ENCODE data around the gene DGCR8. TPM values are rescaled to one million over a fixed set of nuclear protein-coding genes. Genes with fewer than 3 reads are reported as not detected.

The DGCR8 gene
- total and polyA plus RNA-seq, 12 donors: 8.3 to 26.3 (median 14.0) TPM

DNA sequence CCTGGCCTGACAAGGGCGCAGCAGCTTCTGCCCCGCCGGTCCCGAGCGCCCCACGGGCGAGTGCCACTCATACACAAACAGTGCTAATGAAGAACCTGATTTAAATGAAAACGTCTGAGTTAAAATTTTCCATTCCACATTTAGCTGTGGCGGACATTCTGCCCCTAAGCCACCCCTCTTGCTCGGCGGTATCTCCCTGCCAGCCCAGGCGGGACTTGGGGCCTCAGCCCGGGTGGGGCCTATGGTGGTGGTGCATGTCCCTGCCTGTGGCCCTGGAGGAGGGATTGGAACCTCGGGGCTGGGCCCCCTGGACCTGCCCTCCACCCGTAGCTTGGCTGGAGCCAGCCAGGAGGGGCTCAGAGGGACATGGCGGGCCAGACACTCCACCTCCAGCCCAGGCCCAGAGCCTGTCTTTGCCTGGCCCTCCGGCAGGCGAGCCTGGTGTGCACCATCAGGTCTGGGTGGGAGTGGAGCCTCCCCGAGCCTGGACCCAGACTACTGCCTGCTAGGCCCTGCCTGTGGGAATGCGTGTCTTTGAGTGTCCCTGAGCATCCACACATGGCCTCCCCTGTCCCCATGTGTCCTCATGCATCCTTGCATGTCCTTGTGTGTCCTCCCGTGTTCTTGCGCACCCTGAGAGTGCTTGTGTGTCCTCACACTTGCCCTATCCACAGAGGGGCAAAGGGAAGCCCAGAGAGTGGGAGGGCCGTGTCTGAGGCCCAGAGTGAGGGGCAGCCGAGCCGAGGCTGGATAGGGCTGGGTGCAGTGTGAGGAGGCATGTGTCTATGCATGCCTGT, 56.0 kb downstream of the DGCR8 start:
- ATAC-seq (no peak), DNase-seq (no peak)
- TF ChIP-seq, protein P1, sequence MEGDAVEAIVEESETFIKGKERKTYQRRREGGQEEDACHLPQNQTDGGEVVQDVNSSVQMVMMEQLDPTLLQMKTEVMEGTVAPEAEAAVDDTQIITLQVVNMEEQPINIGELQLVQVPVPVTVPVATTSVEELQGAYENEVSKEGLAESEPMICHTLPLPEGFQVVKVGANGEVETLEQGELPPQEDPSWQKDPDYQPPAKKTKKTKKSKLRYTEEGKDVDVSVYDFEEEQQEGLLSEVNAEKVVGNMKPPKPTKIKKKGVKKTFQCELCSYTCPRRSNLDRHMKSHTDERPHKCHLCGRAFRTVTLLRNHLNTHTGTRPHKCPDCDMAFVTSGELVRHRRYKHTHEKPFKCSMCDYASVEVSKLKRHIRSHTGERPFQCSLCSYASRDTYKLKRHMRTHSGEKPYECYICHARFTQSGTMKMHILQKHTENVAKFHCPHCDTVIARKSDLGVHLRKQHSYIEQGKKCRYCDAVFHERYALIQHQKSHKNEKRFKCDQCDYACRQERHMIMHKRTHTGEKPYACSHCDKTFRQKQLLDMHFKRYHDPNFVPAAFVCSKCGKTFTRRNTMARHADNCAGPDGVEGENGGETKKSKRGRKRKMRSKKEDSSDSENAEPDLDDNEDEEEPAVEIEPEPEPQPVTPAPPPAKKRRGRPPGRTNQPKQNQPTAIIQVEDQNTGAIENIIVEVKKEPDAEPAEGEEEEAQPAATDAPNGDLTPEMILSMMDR (IDR thresholded peaks at IDR 0.05): no peak
- peaks cover 57 to 70% (median 67%) of the 10 kb centered on the region in 9 donors for H3K4me1 ChIP-seq
- peaks cover 0 to 11% (median 5%) of the 10 kb centered on the region in 9 donors for H3K36me3 ChIP-seq
- H3K27me3 ChIP-seq: no peaks in the 10 kb centered on the region
- intact Hi-C loops (cut with DNase I): loop anchor here in 1 of 10 donors (10.0 kb wide), 1 partner anchor 171 kb away; no protein-coding TSS in a partner anchor
- peak overlapping the region in 7 of 10 donors; percentile 1 to 79 (median 55) for H3K27ac ChIP-seq
- 63 to 75% methylated on average over 25 of the region's 25 CpGs for WGBS, 2 donors
- no peaks in the 10 kb centered on the region for H3K9me3 ChIP-seq
- H3K4me3 ChIP-seq: peak overlapping the region in 1 of 10 donors; percentile 15

DNA sequence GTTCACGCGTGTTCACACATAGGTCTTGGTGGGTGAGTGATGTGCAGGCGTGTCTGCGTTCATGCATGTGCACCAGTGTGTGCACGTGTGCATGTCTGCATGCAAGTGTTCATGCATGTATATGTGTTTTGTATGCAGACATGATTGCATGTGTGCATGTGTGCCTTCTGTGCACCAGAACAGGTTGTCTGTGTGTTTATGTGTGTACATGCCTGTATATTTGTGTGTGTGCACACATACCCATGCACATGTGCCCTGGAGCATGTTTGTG, 56.5 kb downstream of the DGCR8 start:
- H3K4me3 ChIP-seq: no peak overlapping the region
- intact Hi-C loops (cut with DNase I): loop anchor here in 1 of 10 donors (10.0 kb wide), 1 partner anchor 172 kb away; no protein-coding TSS in a partner anchor
- H3K27ac ChIP-seq: peak overlapping the region in 3 of 10 donors; percentile 73 to 79 (median 75)

DNA sequence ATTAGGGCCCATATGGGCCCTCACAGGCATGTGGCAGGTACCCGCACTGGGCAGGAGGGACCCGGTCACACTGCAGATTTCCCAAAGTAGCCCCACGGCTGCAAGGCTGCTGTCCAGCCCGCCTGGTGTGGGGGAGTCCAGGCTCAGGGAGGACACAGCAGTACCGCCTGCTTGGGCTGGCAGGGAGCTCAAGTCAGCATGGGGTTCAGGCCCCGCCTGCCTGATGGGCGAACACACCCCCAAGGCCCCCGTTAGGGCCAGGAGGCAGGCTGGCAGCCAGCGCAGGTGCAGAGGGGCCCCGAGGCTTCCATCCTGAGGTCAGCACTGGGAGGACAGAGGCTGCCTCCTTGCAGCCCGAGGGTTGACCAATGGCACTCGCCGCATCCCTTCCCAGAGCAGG, 57.1 kb downstream of the DGCR8 start:
- DNase-seq: no peak
- peak overlapping the region in 9 of 10 donors; percentile 7 to 79 (median 73) for H3K27ac ChIP-seq
- peak in 2 of 8 donors; percentile 0 to 2 for ATAC-seq
- TF ChIP-seq, protein P1 (IDR thresholded peaks at IDR 0.05): no peak
- H3K9me3 ChIP-seq: no peaks in the 10 kb centered on the region
- H3K36me3 ChIP-seq: peaks cover 0 to 21% (median 6%) of the 10 kb centered on the region in 9 donors
- intact Hi-C loops (cut with DNase I): loop anchor here in 1 of 10 donors (10.0 kb wide), 1 partner anchor 172 kb away; no protein-coding TSS in a partner anchor
- peaks cover 57 to 70% (median 66%) of the 10 kb centered on the region in 9 donors for H3K4me1 ChIP-seq
- H3K27me3 ChIP-seq: no peaks in the 10 kb centered on the region
- no peak overlapping the region for H3K4me3 ChIP-seq
- WGBS, 2 donors: 71% methylated on average over 13 of the region's 13 CpGs

More for the DNA sequence above, 56.5 kb downstream of the DGCR8 start:
- Histone ChIP-seq H3K9me3 (no peaks in the 10 kb centered on the region), H3K36me3 (peaks cover 0 to 17% (median 6%) of the 10 kb centered on the region in 9 donors), H3K4me1 (peaks cover 57 to 70% (median 67%) of the 10 kb centered on the region in 9 donors), H3K27me3 (no peaks in the 10 kb centered on the region)
- ATAC-seq: no peak
- 95 to 96% methylated on average over 5 of the region's 5 CpGs for WGBS, 2 donors
- TF ChIP-seq, protein P1 (IDR thresholded peaks at IDR 0.05): no peak
- no peak for DNase-seq

DNA sequence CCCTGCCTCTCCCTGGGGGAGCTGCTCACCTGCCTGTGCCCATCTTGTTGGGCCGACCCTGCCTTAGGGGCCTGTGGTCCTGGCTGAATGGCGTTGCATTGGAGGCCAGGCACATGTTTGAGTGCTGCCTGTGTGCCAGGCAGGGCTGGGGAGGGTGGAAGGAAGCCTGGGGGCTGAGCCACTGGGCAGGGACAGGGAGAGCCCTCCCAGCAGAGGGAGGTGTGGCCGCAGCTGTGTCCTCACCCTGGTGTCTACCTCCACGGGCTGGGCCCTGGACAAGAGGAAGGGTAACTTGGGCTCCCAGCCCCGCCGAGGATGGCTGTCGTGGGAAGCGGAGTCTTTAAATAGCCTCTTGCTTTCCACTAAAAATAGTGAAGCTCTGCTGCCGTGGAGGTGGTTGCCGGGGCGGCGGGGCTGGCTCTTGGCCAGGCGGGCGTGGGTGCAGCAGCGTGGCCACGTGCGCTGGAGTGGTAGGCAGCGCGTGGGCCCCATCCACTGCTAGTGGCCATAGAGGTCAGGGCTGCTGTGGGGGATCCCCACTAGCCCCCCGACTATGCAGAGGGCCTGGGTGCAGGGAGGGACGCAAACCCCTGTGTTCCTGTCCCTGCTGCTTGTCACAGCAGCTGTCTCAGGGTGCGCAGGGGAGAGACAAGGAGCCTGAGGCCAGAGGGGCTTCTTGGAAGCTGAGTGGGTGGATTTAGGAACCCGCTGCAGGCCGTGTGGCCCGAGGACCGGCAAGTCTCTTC, 57.8 kb downstream of the DGCR8 start:
- peak overlapping the region; percentile 7 to 79 (median 71) for H3K27ac ChIP-seq
- TF ChIP-seq, protein P1 (IDR thresholded peaks at IDR 0.05): no peak
- peak; percentile 35 to 68 (median 62) for ATAC-seq

More for the DNA sequence above, 57.8 kb downstream of the DGCR8 start:
- WGBS, 2 donors: 16 to 21% methylated on average over 26 of the region's 26 CpGs
- H3K4me3 ChIP-seq: peak overlapping the region in 3 of 10 donors; percentile 5 to 15 (median 11)
- peaks cover 52 to 62% (median 60%) of the 10 kb centered on the region in 9 donors for H3K4me1 ChIP-seq
- DNase-seq: peak in 1 of 2 donors; percentile 66
- intact Hi-C loops (cut with DNase I): loop anchor here in 1 of 10 donors (10.0 kb wide), 1 partner anchor 173 kb away; no protein-coding TSS in a partner anchor
- no peaks in the 10 kb centered on the region for H3K9me3 ChIP-seq
- H3K36me3 ChIP-seq: peaks cover 0 to 28% (median 6%) of the 10 kb centered on the region in 9 donors
- H3K27me3 ChIP-seq: no peaks in the 10 kb centered on the region

Measured in heart right ventricle (tissue), 16 donors.